Ovary (tissue), 3 donors: ENCODE results near the gene OTULINL.

Source experiments
- CTCF ChIP-seq, 3 donors: fragments of 450-650 bp in 2 of 3; fragments of 200-600 bp in 1 of 3; IDR thresholded peaks; one replicate each; pipeline versions ENCODE4 v1.5.1 to v1.8.0; 2016 to 2022; ENCODE audit warnings: antibody characterized with exemption in 3 of 3, mild to moderate bottlenecking in 1 of 3
- EP300 ChIP-seq: sonication (generic); formaldehyde crosslinking; IDR thresholded peaks from one replicate; pipeline ENCODE4 v1.6.1; 2017; ENCODE audit warnings: antibody characterized with exemption
- POLR2A ChIP-seq: fragments of 450-650 bp; IDR thresholded peaks from one replicate; pipeline ENCODE4 v1.6.1; 2017; ENCODE audit warnings: antibody characterized with exemption, mild to moderate bottlenecking, moderate library complexity
- donor health status: DM: no; HTN: no; CAD: no.

DNA sequence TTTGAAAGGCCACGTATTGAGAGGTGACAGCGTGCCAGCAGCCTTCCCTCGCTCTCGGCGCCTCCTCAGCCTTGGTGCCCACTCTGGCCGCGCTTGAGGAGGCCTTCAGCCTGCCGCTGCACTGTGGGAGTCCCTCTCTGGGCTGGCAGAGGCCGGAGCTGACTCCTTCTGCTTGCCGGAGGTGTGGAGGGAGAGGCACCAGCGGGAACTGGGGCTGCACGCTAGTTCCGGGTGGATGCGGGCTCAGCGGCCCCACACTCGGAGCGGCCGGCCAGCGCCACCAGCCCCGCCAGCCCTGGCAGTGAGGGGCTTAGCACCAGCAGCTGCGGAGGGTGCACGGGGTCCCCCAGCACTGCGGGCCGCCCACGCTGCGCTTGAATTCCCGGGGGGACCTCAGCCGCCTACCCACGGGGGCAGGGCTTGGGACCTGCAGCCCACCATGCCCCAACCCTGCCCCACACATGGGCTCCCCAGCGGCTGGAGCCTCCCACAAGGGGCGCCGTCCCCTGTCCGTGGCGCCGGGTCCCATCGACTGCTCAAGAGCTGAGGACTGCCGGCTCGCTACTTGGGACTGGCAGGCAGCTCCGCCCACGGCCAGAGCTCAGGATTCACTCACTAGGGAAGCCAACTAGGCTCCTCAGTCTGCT is 4.4 kb upstream of the OTULINL start:
- TF ChIP-seq CTCF (IDR thresholded peaks at IDR 0.05), result no peak
- TF ChIP-seq EP300, result no peak
- no peak for TF ChIP-seq POLR2A
